Testis (tissue), 2 donors: ENCODE results near the gene RAB11FIP5.

Experiments used
- POLR2A ChIP-seq: fragments of 450-650 bp; IDR thresholded peaks from one replicate; pipeline ENCODE4 v1.6.1; 2017; ENCODE audit warnings: antibody characterized with exemption, mild to moderate bottlenecking, moderate library complexity
- TF ChIP-seq, protein P1 (sequence below), 3 experiments: fragments of 450-650 bp in 2 of 3; fragments of 200-600 bp in 1 of 3; sonication (generic) in 1 of 3; IDR thresholded peaks; one replicate each; pipeline ENCODE4 v1.5.1; 2016 to 2019; ENCODE audit warnings: antibody characterized with exemption in 3 of 3, mild to moderate bottlenecking in 2 of 3, moderate library complexity in 1 of 3

DNA sequence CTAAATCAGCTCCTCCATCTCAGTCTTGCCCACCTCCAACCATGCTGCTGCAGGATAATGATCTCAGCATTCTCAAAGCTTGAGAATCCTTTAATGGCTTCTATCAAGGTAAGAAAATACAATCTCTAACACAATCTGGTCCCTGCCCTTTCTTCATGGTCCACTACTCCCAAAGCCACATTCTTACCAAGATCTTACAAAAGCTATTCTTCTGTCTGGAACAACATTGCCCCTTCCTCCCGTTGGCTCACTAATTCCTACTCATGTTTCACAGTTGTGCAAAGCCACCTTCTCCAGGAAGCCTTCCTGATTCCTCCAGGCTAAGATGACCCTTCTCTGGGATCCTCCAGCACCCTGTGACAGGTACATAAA, 35.3 kb downstream of the RAB11FIP5 start:
- TF ChIP-seq, protein P1, sequence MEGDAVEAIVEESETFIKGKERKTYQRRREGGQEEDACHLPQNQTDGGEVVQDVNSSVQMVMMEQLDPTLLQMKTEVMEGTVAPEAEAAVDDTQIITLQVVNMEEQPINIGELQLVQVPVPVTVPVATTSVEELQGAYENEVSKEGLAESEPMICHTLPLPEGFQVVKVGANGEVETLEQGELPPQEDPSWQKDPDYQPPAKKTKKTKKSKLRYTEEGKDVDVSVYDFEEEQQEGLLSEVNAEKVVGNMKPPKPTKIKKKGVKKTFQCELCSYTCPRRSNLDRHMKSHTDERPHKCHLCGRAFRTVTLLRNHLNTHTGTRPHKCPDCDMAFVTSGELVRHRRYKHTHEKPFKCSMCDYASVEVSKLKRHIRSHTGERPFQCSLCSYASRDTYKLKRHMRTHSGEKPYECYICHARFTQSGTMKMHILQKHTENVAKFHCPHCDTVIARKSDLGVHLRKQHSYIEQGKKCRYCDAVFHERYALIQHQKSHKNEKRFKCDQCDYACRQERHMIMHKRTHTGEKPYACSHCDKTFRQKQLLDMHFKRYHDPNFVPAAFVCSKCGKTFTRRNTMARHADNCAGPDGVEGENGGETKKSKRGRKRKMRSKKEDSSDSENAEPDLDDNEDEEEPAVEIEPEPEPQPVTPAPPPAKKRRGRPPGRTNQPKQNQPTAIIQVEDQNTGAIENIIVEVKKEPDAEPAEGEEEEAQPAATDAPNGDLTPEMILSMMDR (IDR thresholded peaks at IDR 0.05) = no peak
- no peak for TF ChIP-seq POLR2A
